GM19240 (cell line): Measurements from ENCODE around the gene ZNF385D.
"Not testable (repeated sequence)": the region's sequence is repeated elsewhere in the genome, so short reads cannot be mapped to it uniquely, and the experiment has no call there.

ENCODE experiments used
- DNase-seq: peaks from one replicate; pipeline ENCODE4 v3.0.0; 2011; ENCODE audit warnings: low spot score; ENCODE audit not compliant: insufficient read length

ZNF385D gene

GRCh38 chr3:21520106-21520963 is 230.7 kb downstream of the ZNF385D start:
- DNase-seq: no peak

DNA sequence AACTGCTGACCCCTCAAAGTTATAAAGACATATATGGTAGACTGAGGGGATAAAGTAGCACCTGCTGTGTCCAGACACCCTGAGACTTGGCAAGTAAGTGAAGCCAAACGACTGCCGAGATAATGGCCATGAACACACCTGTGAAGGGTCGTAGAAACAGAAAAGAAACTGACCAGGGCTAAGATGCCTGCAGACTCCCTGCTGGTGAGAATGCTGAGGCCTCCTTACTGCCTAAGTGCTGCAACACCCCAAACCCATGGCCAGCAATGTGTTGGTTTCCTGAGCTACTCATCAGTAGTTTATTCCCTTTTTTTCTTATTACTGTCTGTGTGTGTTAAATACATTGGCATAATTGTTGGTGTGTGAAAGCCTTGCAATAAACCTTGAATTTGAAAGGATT is 233.8 kb downstream of the ZNF385D start:
- DNase-seq: no peak

DNA sequence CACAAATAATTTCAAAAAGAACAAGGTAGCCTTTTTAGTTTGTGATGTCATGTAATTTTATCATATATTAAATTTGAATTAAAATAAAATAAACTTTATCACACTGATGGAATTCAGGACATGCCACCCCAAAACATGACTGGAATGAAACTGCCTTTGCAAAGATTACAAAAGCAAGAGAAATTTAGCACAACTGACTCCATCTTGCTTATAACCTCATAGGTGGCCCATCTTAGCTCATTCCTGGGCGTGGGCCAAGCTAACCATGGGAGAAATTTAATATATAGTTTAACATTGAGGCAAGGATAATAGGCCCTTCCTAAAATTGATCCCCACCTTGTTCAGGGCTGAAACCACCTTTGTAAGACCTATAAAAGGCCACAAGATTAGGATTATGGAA is 235.6 kb downstream of the ZNF385D start:
- DNase-seq: no peak

DNA sequence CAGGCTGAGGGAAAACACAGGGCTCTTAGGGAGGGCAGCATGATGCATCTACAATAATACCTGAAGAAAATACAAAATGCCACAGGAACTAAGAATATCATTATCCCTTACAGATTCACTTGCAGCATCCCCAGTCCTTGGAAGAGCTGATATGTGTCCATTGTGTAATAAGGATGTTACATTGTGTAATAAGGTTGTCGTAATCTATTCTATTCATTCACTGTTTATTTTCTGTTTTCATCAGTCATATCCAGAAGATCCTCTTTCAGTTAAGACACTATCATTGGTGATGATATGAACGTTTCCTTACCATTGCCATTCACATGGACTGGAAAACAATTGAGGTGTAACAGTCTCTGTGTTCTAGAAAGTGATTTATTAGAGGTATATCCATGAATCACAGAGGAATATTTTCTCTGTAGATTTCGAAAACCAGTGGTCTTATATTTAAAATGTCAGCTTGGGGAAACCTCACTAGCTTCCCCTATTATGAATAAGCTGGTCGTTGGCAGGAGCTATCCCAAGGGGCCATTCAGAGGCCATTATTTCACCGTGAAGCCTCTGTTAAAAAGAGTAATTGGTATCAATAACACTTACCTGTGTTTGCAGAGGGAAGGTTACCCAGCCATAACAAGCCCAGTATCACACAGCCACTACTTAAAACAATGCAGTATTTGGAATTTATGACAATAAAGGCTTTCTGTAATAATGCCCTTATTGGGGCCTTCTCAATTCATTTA is 241.1 kb downstream of the ZNF385D start:
- no peak for DNase-seq

- DNase-seq: no peak
Measured at GRCh38 chr3:21508246-21508645, 242.8 kb downstream of the ZNF385D start.

GRCh38 chr3:21505711-21506460 is 245.1 kb downstream of the ZNF385D start:
- DNase-seq: no peak

DNA sequence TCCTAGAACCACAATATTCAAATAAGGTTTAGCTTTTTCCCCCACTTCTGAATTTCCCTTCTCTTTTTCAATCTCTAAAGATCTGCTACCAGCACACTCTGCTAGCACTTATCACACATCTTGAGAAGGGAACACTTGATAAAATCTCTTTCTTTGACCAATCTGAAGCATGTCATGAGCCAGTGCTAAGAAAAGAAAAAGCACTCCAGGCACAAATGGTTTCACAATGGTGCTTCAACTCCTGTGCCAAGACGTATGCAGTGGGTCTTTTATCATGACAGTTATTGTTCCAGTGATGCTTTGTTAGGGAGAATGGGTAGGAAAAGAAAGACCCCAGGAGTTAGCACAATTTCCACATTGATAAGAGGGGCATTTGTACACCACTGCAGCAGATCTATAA is 248.4 kb downstream of the ZNF385D start:
- no peak for DNase-seq

DNA sequence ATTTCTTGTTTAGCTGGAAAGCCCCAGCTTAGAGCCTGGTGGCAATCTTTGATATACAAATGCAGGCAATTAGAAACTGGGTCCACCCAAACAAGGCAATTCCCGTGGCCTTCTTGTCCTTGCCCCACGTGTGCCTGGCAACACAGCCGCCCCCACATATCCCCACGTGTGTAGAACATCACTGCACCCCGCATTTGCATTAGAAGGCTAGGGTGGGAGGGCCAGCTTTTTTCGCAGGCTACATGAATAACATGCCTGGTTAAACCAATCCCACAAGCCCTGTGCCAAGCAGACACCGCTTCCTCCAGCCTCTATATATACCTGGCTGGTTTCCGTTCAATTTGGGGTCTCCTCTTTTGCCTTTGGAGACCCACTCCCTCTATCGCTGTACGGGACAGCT is 250.2 kb downstream of the ZNF385D start:
- DNase-seq: no peak

GRCh38 chr3:21490671-21491070 is 260.3 kb downstream of the ZNF385D start:
- not testable (repeated sequence) for DNase-seq

DNA sequence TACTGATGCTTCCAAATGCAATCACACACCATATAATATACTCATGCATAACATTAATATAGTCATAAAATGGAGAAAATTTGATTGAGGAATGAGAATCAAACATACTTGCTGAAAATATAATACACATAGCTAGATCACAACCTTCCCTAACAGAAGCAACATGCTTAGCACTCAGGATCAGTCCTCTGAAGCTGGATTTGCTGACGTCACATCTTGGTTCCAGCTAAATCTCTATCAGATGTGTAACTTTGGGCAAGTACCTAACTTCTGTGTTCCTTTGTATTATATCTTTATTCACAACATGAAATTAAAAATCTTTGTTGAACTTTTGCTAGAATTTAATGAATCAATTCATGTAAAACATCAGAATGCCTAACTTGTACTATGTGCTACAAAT is 263.5 kb downstream of the ZNF385D start:
- no peak for DNase-seq

GRCh38 chr3:21486024-21486935 is 264.7 kb downstream of the ZNF385D start:
- not testable (repeated sequence) for DNase-seq

DNA sequence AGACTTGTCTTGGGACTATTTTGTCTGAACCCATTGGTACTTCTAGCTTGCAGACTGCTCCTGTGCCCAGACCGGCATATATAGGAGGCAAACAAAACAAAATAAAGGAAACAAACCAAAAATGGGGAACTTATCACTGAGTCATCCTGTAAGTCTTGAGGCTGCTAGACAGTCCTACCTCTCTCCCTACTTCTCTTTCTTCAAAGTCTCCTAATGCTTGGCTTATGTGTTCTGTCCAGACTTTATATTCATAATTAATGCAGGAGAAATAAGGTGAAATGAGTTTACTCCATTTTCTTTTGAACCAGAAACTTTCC is 266.2 kb downstream of the ZNF385D start:
- no peak for DNase-seq

DNA sequence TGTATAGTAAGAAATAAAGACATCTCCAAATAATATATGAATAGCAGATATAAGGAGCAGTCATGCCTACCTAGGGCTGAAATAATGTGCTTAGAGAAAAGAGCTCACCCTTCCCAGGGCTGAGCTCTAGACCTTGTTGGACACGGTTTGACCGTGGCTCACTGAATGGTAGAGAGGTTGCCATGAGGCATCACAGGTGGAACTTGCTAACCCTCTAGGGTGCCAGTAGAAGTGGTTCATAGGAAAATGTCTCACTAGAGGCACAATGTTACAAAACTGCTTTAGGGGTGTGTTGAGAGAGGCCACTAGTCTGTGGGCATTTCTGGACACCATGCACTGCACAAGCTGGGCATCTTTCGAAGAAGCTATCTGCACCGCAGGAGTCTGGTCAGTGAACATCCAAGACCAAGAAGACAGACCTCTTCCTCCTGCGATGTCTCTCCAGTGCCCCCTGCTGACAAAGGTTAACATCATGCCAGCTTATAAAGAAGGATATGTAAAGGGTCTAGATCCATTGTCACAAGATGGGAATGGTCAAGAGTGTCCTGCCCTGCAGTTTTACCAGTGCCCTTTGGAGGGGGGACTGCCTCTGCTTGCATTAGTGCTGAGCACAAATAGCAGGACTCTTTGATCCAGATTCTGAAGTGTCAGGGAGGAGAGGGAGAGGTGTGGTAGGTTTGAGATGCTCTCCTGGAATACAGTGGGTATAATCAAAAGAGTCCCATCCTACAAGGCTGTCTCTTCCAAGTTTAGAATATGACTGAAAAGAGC is 266.8 kb downstream of the ZNF385D start:
- DNase-seq: no peak

GRCh38 chr3:21481991-21482390 is 269.0 kb downstream of the ZNF385D start:
- no peak for DNase-seq

DNA sequence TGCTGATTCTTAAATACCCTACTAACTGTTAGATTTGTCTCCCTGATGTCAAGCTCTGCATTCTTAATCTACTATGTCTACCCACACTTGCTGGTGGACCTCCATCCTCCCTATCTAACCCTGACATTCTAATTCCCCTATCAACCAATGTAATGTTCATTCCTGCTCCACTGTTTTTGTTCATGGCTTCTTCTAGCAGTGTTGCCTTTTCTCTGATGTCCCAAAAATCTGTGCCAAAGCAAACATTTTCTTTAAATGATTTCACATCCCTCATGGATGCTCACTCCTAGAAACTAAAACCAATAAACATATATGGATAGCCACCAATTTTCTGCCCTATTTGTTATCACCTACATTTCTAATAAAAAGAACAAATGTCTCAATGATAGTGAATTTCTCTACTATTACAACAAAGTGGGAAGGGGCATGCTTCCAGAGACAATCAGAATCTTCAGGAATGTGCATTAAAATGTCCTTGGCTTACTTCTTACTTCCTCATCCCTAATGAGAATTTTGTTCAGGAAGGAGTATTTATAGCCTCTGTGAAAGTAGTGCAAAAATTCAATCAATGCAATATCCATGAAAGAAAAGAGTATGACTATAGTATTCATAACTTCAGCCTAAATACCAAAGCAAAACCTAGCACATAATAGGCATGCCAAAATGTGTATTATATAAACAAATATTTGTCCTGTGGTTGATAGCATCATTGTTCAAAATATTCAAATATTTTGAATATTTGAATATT is 273.3 kb downstream of the ZNF385D start:
- DNase-seq: no peak

- DNase-seq: no peak
Measured at GRCh38 chr3:21466476-21466875, 284.5 kb downstream of the ZNF385D start.

GRCh38 chr3:21464746-21465145 is 286.3 kb downstream of the ZNF385D start:
- DNase-seq: no peak

DNA sequence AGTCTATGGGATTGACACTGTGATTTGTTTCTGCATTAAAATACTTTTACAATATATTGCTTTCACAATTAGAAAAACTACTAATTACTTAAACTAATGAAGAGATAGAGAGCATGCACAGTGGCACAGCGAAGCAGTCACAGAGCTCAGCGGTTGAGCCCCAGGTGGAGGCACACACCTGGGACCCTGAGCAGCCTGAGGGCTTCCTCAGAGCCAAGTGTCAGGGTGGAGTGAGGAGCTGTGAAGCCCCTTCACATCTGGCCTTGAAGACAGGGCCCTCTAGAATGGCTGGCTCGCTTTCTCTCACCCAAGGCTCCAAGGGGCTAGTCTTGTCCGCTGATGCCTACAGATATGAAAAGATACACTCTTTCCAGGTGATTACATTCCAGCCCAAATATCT is 287.7 kb downstream of the ZNF385D start:
- DNase-seq: no peak

DNA sequence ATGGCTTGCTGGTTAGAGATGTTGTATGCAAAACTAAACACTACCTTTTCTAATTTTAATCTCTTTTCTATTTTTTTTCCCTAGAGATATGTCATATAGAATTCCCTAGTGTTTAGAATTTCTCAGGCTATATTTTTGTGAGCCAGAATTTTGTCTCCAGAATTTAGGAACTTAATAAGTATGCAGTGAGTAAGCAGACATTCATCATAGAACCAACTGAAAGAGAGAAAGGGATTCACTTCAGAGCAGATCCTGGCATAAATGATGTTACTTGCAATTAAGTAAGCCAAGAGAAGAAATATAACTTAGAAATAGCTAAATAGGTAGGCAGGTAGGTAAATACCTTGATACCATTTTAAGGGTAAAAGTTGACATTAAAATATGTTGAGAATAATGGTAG is 288.9 kb downstream of the ZNF385D start:
- DNase-seq: no peak

GRCh38 chr3:21457084-21457483 is 293.9 kb downstream of the ZNF385D start:
- DNase-seq: no peak
